SK-N-SH (cell line): ENCODE data around the gene MRPL19.

Source experiments
- EP300 ChIP-seq, 2 experiments: IDR thresholded peaks; 2 replicates each; pipeline versions ENCODE4 v1.4.0 to v1.6.1; 2012; ENCODE audit warnings: borderline replicate concordance in 1 of 2, low read depth in 1 of 2, low read length in 1 of 2
- JUND ChIP-seq: IDR thresholded peaks from 2 replicates; pipeline ENCODE4 v1.4.0; 2012
- POLR2AphosphoS5 ChIP-seq: IDR thresholded peaks from 2 replicates; pipeline ENCODE4 v1.6.1; 2012; ENCODE audit warnings: low read depth, low read length
- RAD21 ChIP-seq: IDR thresholded peaks from 2 replicates; pipeline ENCODE4 v1.6.1; 2012; ENCODE audit warnings: mild to moderate bottlenecking, low read length
- SIN3A ChIP-seq: IDR thresholded peaks from 2 replicates; pipeline ENCODE4 v1.6.1; 2012; ENCODE audit warnings: low read depth, mild to moderate bottlenecking, low read length, moderate library complexity, borderline replicate concordance
- TAF1 ChIP-seq: IDR thresholded peaks from 2 replicates; pipeline ENCODE4 v1.6.1; 2012; ENCODE audit warnings: low read depth, mild to moderate bottlenecking, low read length, moderate library complexity, borderline replicate concordance
- TCF12 ChIP-seq: IDR thresholded peaks from 2 replicates; pipeline ENCODE4 v1.4.0; 2012
- TEAD4 ChIP-seq: IDR thresholded peaks from 2 replicates; pipeline ENCODE4 v1.4.0; 2012; ENCODE audit warnings: mild to moderate bottlenecking, borderline replicate concordance; ENCODE audit not compliant: insufficient read depth
- TF ChIP-seq, protein P1 (sequence below): fragments of 200-600 bp; sonication (generic); IDR thresholded peaks from 2 replicates; pipeline ENCODE4 v1.6.1; 2017; ENCODE audit warnings: antibody characterized with exemption, mild to moderate bottlenecking, moderate library complexity
- TF ChIP-seq, protein P2 (sequence below): fragments of 150-350 bp; IDR thresholded peaks from 2 replicates; pipeline ENCODE4 v1.6.1; 2016; ENCODE audit warnings: mild to moderate bottlenecking, low read depth, low read length
- TF ChIP-seq, protein P3 (sequence below): IDR thresholded peaks from 2 replicates; pipeline ENCODE4 v1.6.1; 2012; ENCODE audit warnings: mild to moderate bottlenecking, low read depth, low read length, moderate library complexity

DNA sequence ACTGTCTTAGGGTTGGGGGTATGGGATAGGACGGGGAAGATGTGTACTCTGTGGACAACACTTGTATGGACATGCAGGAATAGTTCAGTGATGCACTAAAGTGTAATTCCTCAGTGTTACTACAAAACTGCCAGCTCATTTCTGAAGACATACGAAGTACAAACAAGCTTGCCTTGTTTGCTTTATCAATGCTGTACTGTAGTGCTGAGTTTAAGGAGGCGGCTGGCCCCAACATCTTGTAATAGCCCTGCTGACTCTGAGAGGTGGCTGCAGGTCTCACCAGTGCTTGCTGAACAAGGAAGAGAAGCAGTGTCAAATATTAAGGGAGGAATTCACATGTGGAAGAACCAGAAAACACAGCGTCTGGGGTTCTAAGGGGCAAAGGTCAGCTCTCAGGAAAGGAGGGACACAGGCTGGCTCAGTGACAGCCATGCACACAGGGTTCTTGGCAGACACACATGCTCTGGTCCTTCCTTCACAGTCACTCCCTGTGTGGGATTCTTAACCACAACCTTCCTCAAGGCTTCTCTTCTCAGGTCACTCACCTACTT lies 46.0 kb upstream of the MRPL19 start:
- TF ChIP-seq, protein P1, sequence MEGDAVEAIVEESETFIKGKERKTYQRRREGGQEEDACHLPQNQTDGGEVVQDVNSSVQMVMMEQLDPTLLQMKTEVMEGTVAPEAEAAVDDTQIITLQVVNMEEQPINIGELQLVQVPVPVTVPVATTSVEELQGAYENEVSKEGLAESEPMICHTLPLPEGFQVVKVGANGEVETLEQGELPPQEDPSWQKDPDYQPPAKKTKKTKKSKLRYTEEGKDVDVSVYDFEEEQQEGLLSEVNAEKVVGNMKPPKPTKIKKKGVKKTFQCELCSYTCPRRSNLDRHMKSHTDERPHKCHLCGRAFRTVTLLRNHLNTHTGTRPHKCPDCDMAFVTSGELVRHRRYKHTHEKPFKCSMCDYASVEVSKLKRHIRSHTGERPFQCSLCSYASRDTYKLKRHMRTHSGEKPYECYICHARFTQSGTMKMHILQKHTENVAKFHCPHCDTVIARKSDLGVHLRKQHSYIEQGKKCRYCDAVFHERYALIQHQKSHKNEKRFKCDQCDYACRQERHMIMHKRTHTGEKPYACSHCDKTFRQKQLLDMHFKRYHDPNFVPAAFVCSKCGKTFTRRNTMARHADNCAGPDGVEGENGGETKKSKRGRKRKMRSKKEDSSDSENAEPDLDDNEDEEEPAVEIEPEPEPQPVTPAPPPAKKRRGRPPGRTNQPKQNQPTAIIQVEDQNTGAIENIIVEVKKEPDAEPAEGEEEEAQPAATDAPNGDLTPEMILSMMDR = no peak
- TF ChIP-seq EP300 (IDR thresholded peaks at IDR 0.05; ENCODE audit: borderline replicate concordance in 1 of 2, low read depth in 1 of 2, low read length in 1 of 2) (no peak), SIN3A (no peak), TAF1 (no peak), POLR2AphosphoS5 (no peak), TEAD4 (no peak), TCF12 (no peak), JUND (no peak), RAD21 (no peak)
- TF ChIP-seq, protein P2, sequence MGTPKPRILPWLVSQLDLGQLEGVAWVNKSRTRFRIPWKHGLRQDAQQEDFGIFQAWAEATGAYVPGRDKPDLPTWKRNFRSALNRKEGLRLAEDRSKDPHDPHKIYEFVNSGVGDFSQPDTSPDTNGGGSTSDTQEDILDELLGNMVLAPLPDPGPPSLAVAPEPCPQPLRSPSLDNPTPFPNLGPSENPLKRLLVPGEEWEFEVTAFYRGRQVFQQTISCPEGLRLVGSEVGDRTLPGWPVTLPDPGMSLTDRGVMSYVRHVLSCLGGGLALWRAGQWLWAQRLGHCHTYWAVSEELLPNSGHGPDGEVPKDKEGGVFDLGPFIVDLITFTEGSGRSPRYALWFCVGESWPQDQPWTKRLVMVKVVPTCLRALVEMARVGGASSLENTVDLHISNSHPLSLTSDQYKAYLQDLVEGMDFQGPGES = no peak
- TF ChIP-seq, protein P3, sequence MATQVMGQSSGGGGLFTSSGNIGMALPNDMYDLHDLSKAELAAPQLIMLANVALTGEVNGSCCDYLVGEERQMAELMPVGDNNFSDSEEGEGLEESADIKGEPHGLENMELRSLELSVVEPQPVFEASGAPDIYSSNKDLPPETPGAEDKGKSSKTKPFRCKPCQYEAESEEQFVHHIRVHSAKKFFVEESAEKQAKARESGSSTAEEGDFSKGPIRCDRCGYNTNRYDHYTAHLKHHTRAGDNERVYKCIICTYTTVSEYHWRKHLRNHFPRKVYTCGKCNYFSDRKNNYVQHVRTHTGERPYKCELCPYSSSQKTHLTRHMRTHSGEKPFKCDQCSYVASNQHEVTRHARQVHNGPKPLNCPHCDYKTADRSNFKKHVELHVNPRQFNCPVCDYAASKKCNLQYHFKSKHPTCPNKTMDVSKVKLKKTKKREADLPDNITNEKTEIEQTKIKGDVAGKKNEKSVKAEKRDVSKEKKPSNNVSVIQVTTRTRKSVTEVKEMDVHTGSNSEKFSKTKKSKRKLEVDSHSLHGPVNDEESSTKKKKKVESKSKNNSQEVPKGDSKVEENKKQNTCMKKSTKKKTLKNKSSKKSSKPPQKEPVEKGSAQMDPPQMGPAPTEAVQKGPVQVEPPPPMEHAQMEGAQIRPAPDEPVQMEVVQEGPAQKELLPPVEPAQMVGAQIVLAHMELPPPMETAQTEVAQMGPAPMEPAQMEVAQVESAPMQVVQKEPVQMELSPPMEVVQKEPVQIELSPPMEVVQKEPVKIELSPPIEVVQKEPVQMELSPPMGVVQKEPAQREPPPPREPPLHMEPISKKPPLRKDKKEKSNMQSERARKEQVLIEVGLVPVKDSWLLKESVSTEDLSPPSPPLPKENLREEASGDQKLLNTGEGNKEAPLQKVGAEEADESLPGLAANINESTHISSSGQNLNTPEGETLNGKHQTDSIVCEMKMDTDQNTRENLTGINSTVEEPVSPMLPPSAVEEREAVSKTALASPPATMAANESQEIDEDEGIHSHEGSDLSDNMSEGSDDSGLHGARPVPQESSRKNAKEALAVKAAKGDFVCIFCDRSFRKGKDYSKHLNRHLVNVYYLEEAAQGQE = no peak
